GM12872 (cell line): ENCODE measurements around the gene TTC33.

Source experiments
- CTCF ChIP-seq: IDR thresholded peaks from 3 replicates; pipeline ENCODE4 v1.5.1; 2011; ENCODE audit warnings: low read depth, mild to moderate bottlenecking, low read length, moderate library complexity; ENCODE audit not compliant: insufficient read depth

Gene TTC33

GRCh38 chr5:40499518-40500273 lies 256.1 kb downstream of the TTC33 start:
- TF ChIP-seq CTCF: no peak

- TF ChIP-seq CTCF: no peak
These were observed 256.8 kb downstream of the TTC33 start for GRCh38 chr5:40499007-40499406.

GRCh38 chr5:40497573-40497972 lies 258.2 kb downstream of the TTC33 start:
- no peak for TF ChIP-seq CTCF

DNA sequence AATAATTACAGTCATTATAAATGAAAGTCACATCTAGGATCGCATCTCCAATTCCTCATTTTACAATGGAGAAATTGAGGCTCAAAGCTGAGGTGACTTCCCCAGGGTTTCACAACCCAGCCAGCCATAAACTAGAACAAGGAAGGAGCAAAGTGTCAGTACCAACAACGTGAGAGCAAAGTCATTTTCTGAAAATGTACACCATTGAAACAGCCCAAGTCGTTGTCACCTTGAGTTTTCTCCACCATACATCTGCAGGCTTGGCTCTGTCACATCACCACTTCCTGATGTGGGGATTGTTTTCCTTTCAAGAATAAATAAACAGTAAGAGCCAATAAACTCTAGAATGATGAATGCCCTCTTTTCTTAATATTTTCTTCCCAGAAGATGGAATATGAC lies 260.5 kb downstream of the TTC33 start:
- TF ChIP-seq CTCF: no peak

- no peak for TF ChIP-seq CTCF
These were observed 261.0 kb downstream of the TTC33 start for GRCh38 chr5:40494631-40495236.

DNA sequence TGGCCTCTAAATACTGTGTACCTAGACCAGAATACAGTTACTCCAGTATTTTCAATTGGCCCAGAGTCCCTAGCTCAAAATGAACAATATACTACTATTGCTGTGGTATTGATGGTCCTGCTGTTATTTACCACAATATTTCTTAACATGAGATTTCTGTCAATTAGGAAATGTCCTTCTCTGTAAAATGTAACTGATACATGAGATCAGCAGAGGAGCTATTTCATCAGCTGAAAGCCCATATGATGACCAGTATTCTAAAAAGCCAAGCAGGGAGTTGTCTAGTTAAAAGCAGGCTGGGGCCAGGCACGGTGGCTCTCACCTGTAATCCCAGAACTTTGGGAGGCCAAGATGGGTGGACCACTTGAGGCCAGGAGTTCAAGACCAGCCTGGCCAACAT lies 263.7 kb downstream of the TTC33 start:
- no peak for TF ChIP-seq CTCF

DNA sequence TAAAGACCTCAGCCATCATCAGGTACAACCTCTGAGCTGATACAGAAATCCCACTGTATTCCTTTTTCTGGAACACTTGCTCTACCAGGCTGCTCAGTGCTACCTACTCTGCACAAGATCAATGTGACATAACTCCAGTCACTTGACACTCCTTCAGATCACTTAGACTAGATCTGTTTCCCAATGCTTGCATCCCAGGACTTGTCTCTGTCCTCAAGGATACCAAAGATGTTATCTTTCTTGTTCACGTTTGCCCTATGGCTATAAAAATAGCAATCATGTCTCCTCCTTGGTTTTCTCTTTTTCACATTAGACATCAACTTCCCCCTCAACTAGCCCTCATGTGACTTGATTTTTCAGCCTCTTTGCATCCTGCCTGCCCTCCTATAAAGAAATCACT lies 264.1 kb downstream of the TTC33 start:
- no peak for TF ChIP-seq CTCF
